Hepatocyte (in vitro differentiated cells): ENCODE measurements around the gene TMEM11. TPM values are rescaled to one million over a fixed set of nuclear protein-coding genes. Genes with fewer than 3 reads are reported as not detected.

ENCODE experiments used
- DNase-seq: peaks from one replicate; pipeline ENCODE4 v3.0.0-alpha.2; 2016; ENCODE audit warnings: low spot score
- H2AFZ ChIP-seq: fragments of 200-600 bp; sonication (generic); 2 replicates; pipeline ENCODE4 v1.6.0; 2016; ENCODE audit warnings: antibody characterized with exemption, mild to moderate bottlenecking
- H3K27ac ChIP-seq: fragments of 200-600 bp; sonication (generic); 2 replicates; pipeline ENCODE4 v1.5.1; 2016; ENCODE audit warnings: mild to moderate bottlenecking
- H3K27me3 ChIP-seq: fragments of 200-600 bp; sonication (generic); 2 replicates; pipeline ENCODE4 v1.6.1; 2016
- H3K36me3 ChIP-seq: fragments of 200-600 bp; sonication (generic); replicated peaks from 2 replicates; pipeline ENCODE4 v1.5.1; 2016; ENCODE audit warnings: low read depth; ENCODE audit not compliant: insufficient read depth
- H3K4me1 ChIP-seq: fragments of 200-600 bp; sonication (generic); 2 replicates; pipeline ENCODE4 v1.5.1; 2016; ENCODE audit warnings: mild to moderate bottlenecking, moderate library complexity; ENCODE audit not compliant: insufficient read depth
- H3K4me2 ChIP-seq: fragments of 200-600 bp; sonication (generic); 2 replicates; pipeline ENCODE4 v1.6.0; 2016
- H3K4me3 ChIP-seq: fragments of 200-600 bp; sonication (generic); 2 replicates; pipeline ENCODE4 v1.5.1; 2016; ENCODE audit warnings: mild to moderate bottlenecking
- H3K79me2 ChIP-seq: fragments of 200-600 bp; sonication (generic); 2 replicates; pipeline ENCODE4 v1.6.0; 2017; ENCODE audit warnings: mild to moderate bottlenecking
- H3K9me2 ChIP-seq: fragments of 200-600 bp; sonication (generic); replicated peaks from 2 replicates; pipeline ENCODE4 v1.6.0; 2017; ENCODE audit warnings: mild to moderate bottlenecking; ENCODE audit not compliant: insufficient read depth
- H3K9me3 ChIP-seq: fragments of 200-600 bp; sonication (generic); 2 replicates; pipeline ENCODE4 v1.5.1; 2016; ENCODE audit warnings: low read depth, mild to moderate bottlenecking
- H4K20me1 ChIP-seq: fragments of 200-600 bp; sonication (generic); 2 replicates; pipeline ENCODE4 v1.6.0; 2016; ENCODE audit warnings: mild to moderate bottlenecking; ENCODE audit not compliant: insufficient read depth, poor library complexity, severe bottlenecking
- CTCF ChIP-seq: fragments of 200-600 bp; sonication (generic); IDR thresholded peaks from 2 replicates; pipeline ENCODE4 v1.5.1; 2016; ENCODE audit warnings: antibody characterized with exemption, mild to moderate bottlenecking; ENCODE audit not compliant: poor library complexity
- EZH2 ChIP-seq: fragments of 200-600 bp; sonication (generic); IDR thresholded peaks from 2 replicates; pipeline ENCODE4 v1.6.1; 2016; ENCODE audit warnings: antibody characterized with exemption, mild to moderate bottlenecking, borderline replicate concordance
- EZH2phosphoT487 ChIP-seq: fragments of 200-600 bp; sonication (generic); IDR thresholded peaks from one replicate; pipeline ENCODE4 v1.6.1; 2018; ENCODE audit warnings: antibody characterized with exemption, mild to moderate bottlenecking, low read depth, moderate library complexity; ENCODE audit not compliant: unreplicated experiment, severe bottlenecking
- WGBS: methylation state at CpG from one replicate; pipeline ENCODE4 v1.1.6; 2016; ENCODE audit warnings: low lambda C conversion rate; ENCODE audit errors: missing lambda C conversion rate; 5-methylcytosine and 5-hydroxymethylcytosine counted together
- polyA plus RNA-seq: library from polyadenylated mRNA; unstranded; fragments of >200 nt; fragmentation: Nextera tagmentation; extraction: Ambion mirVana; gene quantifications from 2 replicates; pipeline ENCODE4 v1.2.1, GENCODE V29; 2016
- total RNA-seq: library from RNA; depleted of rRNA; stranded (reverse); fragments of >200 nt; gene quantifications from 2 replicates; pipeline ENCODE4 v1.2.3, GENCODE V29; 2014

TMEM11 gene
- total and polyA plus RNA-seq, 2 experiments from 2014 or later: 21.6 to 78.1 TPM

- peak overlapping the region; percentile 92 for H3K4me2 ChIP-seq
- no peaks in the 10 kb centered on the region for H3K27me3 ChIP-seq
- H2AFZ ChIP-seq: no peak overlapping the region
- peak; percentile 57 for DNase-seq
- H3K4me3 ChIP-seq: peak overlapping the region; percentile 81
- no peaks in the 10 kb centered on the region for H3K9me2 ChIP-seq
- no peaks in the 10 kb centered on the region for H3K9me3 ChIP-seq
- H3K4me1 ChIP-seq: peaks cover 23% of the 10 kb centered on the region
- H3K36me3 ChIP-seq: no peaks in the 10 kb centered on the region
- 74% methylated on average over 9 of the region's 9 CpGs for WGBS
- H3K27ac ChIP-seq: peak overlapping the region; percentile 98
- peaks cover 66% of the 10 kb centered on the region for H4K20me1 ChIP-seq
- TF ChIP-seq EZH2 (no peak), EZH2phosphoT487 (no peak), CTCF (no peak)
- H3K79me2 ChIP-seq: peaks cover 85% of the 10 kb centered on the region
These were observed 2.0 kb downstream of the TMEM11 start for GRCh38 chr17:21211825-21212479.

GRCh38 chr17:21210411-21211076, 3.4 kb downstream of the TMEM11 start:
- TF ChIP-seq EZH2phosphoT487: no peak
- TF ChIP-seq EZH2: no peak
- TF ChIP-seq CTCF: no peak
- Histone ChIP-seq H3K36me3 (no peaks in the 10 kb centered on the region), H3K4me1 (peaks cover 22% of the 10 kb centered on the region), H3K4me3 (no peak overlapping the region), H3K4me2 (no peak overlapping the region), H2AFZ (no peak overlapping the region), H3K27me3 (no peaks in the 10 kb centered on the region), H3K27ac (no peak overlapping the region), H3K9me2 (no peaks in the 10 kb centered on the region), H4K20me1 (peaks cover 79% of the 10 kb centered on the region), H3K9me3 (no peaks in the 10 kb centered on the region), H3K79me2 (peaks cover 87% of the 10 kb centered on the region)
- no peak for DNase-seq
- 84% methylated on average over 15 of the region's 15 CpGs for WGBS

- Histone ChIP-seq H3K9me3 (no peaks in the 10 kb centered on the region), H3K27me3 (no peaks in the 10 kb centered on the region), H3K4me1 (peaks cover 16% of the 10 kb centered on the region), H2AFZ (no peak overlapping the region), H3K36me3 (no peaks in the 10 kb centered on the region), H3K4me2 (no peak overlapping the region), H3K27ac (no peak overlapping the region), H4K20me1 (peaks cover 88% of the 10 kb centered on the region), H3K79me2 (peaks cover 92% of the 10 kb centered on the region), H3K4me3 (no peak overlapping the region), H3K9me2 (no peaks in the 10 kb centered on the region)
- no peak for DNase-seq
- TF ChIP-seq EZH2phosphoT487 (no peak), CTCF (no peak), EZH2 (no peak)
- 93% methylated on average over 17 of the region's 17 CpGs for WGBS
These were observed 4.3 kb downstream of the TMEM11 start for GRCh38 chr17:21209511-21210175.
